Measurements from ENCODE around the gene ABHD10. TPM values are rescaled to one million over a fixed set of nuclear protein-coding genes. Genes with fewer than 3 reads are reported as not detected.

ABHD10 gene
- polyA plus RNA-seq, 3 donors, result 9.2 to 12.9 (median 9.9) TPM

DNA sequence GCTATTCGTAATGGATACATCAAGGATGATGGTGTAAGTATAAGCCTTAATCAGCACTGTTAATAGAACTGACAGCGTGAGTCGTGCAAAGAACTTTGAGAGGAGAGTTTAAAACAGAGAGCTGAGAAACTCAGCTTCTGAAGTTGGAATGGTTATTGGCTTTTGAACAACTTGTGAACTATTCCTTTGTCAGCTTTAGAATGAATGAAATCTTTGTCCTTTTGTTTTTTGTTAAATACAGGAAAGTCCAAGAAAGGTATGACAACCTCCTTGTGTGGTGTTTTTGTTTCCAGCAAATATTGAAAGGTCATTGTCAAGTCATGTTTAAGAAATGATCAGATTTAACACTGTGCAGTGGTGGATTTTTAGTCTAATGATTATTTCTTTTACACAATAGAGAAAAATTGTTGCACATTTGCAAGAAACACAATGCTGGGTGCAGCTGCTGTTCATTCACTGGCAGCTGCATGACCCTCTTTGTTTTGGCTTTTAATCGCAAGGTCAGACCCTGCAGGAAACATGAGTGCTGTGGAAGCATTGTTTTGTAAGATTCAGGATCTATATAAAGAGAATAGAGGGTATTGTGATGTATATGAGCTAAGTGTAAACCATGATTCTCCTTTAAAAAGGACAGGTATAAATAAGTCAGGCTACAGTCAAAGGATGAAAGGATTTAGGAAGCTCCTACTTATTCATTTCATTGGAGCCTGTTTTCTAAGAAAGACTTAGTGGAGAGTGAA, 21.7 kb upstream of the ABHD10 start:
- H3K27ac ChIP-seq (ENCODE audit: low read depth, low read length), result no peak overlapping the region
- WGBS, 3 donors, result 61 to 78% (median 72%) methylated on average over 4 of the region's 4 CpGs

DNA sequence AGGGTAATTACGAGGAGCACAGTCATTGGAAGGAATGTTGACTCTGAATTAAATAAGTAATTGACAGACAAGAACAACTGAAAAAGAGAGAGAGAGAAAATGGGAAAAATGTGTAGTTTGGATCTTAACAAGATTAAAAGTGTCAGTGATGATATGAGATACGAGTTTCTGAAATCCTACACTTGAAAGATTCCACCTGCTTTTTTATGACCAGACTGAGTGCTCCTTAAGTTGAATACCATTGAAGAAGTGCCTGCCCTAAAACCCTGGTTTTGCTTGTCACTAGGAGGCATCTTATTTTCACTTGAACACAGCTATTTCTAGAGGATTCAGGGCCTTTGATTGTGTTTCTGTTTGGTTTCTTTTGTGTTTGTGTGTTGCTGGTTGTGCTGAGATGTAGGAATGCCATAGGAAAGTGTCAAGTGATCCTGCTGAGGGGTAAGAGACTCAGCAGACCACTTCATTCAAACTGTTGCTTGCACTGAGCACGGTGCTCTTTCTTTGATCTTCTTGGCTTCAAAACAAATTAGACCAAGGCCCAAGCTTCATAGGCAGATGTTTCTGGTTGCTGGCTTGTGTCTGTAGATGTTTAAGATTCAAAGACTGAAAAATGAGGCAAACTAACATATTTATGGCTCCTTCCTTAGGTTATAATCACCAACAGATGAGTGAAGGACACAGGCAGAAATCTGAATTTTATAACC, 17.2 kb upstream of the ABHD10 start:
- H3K27ac ChIP-seq (ENCODE audit: low read depth, low read length), result no peak overlapping the region
- whole genome bisulfite sequencing, 3 donors, result 55 to 82% (median 67%) methylated on average over 3 of the region's 3 CpGs

DNA sequence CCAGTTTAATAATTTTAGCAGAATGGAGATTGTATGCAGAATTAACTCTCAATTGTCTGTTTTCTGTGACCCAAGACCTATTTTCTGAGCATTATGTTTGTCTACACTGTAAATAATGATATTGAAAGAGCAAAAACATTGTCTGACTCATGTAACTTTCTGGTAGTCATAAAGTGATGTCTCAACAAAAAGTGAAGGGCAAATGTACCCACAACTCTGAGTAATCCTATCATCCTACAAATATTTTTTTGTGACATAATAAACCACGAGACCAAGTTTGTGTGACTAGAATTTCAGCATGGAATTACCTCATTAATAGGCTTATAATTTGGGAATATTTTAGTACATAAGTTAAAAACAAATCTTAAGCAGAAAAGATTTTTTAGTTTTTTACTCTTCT, 15.4 kb upstream of the ABHD10 start:
- WGBS, 3 donors, result 83 to 92% (median 84%) methylated on average over 1 of the region's 1 CpG
- no peak overlapping the region for H3K27ac ChIP-seq (ENCODE audit: low read depth, low read length)

DNA sequence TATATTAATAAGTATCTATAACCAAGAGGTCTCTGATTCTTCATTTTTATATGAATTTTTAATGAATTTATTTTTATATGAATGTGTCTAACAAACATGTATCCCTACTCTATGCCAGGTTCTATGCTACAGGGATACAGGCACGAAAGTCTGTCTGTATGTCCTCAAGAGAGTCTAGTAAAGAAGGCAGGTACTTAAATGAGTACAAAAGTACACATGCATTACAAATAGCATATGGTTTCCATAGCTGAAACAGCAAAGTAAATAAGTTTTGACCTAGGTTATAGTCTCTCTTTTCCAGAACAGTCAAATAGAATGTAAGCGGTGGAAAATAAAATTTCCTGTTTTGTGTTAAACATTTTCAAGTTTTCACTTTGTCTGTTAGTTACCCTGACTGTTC, 13.3 kb upstream of the ABHD10 start:
- WGBS, 3 donors, result 87 to 93% (median 90%) methylated on average over 2 of the region's 2 CpGs
- H3K27ac ChIP-seq (ENCODE audit: low read depth, low read length), result no peak overlapping the region

DNA sequence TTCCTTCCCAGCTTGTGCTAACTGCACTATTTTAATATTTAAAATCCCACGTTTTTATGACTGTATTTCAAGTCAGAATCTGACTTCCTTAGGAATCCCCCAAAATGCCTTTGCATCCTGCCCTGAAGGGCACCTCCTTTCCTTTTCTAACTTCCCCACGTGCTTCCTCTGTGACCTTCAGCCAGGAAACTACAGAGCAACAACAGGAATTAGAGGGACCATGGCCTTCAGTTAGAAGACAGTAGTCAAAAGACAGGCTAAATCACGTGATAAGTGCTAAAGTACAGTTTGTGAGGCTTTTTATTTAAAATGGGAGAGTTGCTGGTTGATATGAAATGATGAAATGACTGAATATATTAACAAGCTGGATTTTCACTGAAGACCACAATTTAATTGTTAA, 11.8 kb upstream of the ABHD10 start:
- 14 to 27% (median 16%) methylated on average over 3 of the region's 3 CpGs for WGBS, 3 donors
- H3K27ac ChIP-seq (ENCODE audit: low read depth, low read length), result no peak overlapping the region

DNA sequence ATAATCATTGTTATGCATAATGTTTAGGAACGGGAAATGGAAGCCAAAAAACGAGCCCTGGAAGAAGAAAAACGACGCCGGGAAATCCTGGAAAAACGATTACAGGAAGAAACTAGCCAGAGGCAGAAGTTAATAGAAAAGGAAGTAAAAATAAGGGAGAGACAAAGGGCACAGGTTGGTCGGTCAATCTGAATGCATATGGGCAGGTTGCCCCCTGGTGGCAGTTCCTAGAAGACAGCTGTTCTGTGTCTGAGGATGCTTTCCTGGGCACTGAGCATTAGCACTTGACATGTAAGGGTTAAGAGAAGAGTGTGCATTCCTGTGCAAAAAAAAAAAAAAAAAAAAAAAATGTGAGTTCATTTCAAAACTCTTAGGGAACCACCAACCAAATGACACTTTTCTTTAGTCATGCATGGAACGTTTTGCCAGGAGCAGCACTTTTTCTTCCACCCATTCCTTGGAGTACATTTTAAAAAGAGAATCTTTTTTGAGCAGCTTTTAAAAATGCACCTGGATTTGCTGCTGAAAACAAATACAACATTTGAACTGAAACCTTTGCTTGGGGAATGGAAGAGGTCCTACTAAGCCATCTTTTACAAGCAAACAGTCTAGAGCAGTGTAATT, 11.1 kb upstream of the ABHD10 start:
- 6 to 10% (median 7%) methylated on average over 8 of the region's 8 CpGs for WGBS, 3 donors
- no peak overlapping the region for H3K27ac ChIP-seq (ENCODE audit: low read depth, low read length)

DNA sequence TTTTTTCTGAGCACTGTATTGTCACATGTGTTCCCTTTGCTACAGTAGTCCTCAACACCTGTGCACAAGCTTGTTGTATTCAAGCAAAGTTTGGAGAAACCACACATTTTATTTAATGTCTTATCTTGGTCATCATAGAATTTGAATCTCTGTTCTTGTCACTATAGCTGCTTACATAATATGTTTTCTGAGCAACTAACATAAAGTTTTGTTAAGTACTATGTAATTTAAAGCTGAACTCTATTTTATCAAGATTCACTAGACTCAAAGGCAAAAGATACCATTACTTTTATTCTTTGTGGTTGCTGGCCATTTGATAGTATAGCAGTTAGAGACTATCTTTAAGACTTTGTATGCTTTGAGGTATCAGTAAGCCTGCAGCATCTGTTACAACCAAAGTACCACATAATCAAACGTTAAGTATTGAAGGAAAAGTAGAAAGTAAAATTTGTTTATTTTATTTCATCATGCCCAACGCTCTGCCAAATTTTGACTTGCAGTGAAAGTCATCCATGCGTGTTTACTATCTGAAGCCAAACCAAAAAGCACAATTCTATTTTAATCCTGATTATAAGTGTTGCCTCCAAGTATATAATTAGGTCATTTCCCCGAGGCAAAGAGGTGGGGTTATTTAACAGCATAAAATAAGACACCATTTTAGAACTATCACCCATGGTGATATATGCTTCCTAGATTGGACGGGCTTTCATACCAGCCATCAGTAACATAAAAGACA, 10.3 kb upstream of the ABHD10 start:
- H3K27ac ChIP-seq (ENCODE audit: low read depth, low read length), result no peak overlapping the region
- 44 to 55% (median 49%) methylated on average over 5 of the region's 5 CpGs for WGBS, 3 donors

DNA sequence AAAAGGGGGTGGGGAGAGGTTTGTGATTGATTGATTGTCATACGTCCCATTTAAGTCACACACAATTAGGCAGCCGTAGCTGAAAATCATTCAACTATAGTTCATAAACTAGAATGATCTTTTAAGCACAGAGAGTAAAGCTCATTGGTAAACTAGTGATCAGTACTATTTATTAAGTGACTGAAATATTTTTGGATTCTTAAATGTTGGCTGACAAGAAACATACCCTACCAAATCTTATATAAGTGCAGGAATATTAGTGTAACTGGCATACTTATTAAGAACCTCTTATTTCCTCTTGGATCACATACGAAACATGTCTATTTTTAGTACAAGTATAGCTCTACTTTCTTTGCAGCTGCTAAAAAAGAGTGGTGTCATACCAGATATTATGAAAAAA, 8.4 kb upstream of the ABHD10 start:
- 82 to 85% (median 84%) methylated on average over 3 of the region's 3 CpGs for WGBS, 3 donors
- H3K27ac ChIP-seq (ENCODE audit: low read depth, low read length), result no peak overlapping the region

DNA sequence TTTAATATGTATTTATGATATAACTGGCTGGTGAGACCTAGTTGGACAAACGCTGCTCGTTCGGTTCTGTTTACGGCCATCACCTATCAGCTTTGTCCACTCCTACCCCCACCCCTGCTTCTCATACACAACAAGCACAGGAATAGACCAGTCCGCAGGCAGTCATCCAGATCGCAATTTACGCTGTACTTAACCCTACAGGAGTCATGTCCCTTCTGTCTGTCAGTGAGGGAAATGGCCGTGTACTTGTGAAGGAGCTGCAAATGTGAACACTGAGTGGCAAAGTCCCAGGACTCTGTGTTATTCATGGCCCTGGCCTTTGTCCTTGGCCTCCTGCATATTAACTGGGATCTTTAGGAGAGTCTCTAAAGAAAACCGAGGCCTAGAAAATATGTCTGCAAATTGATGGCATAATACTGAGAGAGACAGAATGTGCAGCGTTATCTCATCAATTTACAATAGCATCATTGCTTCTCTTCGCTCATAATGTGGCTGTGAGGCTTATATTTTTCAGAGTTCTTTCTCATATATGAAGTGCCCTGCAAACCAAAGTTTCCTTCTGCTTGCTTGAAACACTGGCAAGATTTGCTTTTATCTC, 7.2 kb upstream of the ABHD10 start:
- H3K27ac ChIP-seq (ENCODE audit: low read depth, low read length), result no peak overlapping the region
- 78 to 90% (median 84%) methylated on average over 11 of the region's 11 CpGs for WGBS, 3 donors

DNA sequence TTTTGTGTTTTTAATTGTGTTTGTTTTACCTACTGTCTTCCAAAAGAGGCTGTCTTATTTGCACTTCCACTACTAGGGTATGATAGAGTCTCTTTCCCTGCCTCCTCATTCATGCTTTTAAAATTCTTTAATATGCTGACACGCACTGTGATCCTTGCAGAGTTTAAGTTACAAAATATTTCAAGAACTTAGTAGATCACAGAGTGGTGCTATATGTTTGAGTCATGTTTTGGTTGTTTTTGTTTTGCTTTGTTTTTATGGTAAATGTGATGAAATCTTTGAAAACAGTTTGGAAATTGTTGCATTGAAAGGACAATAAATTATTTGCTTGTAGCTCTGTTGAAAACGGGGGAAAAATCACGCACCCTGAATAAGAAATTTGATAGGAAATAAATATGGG, 5.9 kb upstream of the ABHD10 start:
- 51 to 94% (median 76%) methylated on average over 3 of the region's 3 CpGs for WGBS, 3 donors
- no peak overlapping the region for H3K27ac ChIP-seq (ENCODE audit: low read depth, low read length)

DNA sequence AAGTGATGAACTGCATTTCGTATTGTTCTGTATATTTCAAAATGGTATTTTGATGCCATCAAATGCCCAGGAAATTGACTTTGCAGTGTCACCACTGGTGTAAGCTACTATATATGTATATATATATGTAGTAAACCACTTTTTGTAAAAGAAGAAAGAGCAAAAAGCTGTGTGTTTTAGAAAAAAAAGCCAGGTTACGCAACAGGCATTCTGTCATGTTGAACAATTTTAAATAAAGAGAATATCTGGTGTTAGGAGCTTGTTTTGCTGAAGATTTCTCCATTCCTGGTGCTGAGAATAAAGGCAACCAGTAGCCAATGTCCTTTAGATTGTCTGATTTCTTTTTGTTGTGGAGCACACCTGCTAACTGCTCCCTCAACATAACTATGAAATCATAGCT, 3.7 kb upstream of the ABHD10 start:
- no peak overlapping the region for H3K27ac ChIP-seq (ENCODE audit: low read depth, low read length)
- 69 to 96% (median 87%) methylated on average over 2 of the region's 2 CpGs for WGBS, 3 donors

DNA sequence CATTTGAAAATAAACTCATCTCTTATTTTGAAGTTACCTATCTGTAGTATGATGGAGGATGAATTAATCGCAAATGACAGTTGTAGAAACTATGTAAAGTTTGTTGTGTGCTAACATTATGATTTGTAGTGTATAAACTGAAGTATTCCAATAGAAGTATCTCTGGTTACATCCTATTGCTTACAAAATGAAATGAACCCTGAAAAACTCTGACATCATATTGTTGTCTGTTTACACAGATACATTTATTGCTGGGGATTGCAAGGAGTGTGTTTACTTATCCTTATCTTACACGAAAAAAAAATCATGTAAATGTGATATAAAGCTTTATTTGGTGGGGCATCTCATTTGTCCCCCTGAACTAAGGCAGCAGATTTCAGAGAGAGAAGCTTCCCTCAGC, 2.6 kb upstream of the ABHD10 start:
- WGBS, 3 donors, result 61 to 77% (median 76%) methylated on average over 2 of the region's 2 CpGs
- H3K27ac ChIP-seq (ENCODE audit: low read depth, low read length), result no peak overlapping the region

DNA sequence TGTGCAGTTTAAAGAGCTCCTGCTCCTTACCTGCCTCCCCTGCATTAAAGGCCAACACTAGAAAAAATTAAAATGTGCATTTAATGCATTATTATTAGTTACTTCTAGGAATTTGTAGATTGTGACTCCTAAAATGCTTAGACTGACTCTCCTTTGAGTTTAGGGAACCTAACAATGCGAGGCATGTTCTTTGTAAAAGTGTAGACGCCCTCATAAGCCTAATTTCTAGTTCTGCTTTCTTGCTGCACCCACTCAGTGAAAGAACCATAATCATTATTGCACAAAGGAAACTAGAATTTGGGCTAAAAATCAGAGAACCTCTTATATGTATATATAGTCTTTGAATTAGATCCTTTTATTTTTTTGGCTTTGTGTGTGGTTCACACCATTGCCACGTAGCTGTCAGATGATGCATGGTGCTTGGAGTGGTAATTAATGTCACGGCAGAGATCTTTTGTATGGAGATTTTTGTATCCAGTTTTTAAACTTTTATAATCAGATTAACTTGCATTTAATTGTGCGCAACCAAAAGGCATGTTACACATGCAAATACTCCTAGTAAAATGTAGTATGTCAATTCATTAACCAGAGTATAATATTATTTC, 710 bp downstream of the ABHD10 start:
- 14 to 19% (median 15%) methylated on average over 5 of the region's 5 CpGs for WGBS, 3 donors

DNA sequence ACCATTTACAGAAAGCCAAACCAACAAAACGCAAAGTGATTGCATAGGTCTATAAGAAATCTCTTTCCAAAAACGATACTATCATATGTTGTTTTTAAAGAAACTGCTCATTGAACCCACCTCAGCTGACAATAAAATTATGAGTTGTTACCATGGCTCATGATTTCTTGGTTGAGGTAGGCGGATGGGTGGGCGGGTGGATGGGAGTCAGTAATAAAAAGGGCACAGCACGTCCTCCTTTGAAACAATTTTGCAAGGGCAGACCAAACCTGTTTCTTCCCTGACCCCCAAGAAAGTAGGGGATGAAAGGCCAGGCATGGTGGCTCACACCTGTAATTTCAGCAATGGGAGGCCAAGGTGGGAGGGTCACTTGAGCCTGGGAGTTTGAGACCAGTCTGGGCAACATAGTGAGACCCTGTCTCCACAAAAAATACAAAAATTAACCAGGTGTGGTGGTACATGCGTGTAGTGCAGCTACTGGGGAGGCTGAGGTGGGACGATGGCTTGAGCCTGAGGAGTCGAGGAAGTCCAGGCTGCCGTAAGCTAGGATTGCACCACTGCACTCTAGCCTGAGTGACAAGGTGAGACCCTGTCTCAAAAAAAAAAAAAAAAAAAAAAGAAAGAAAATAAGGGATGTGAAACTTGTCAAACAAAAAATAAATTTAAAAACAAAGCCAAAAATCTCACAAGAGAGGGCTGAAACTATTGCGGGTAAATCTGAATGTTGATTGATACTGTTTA, 2.1 kb downstream of the ABHD10 start:
- H3K27ac ChIP-seq (ENCODE audit: low read depth, low read length), result no peak overlapping the region
- WGBS, 3 donors, result 81 to 84% (median 81%) methylated on average over 10 of the region's 10 CpGs

More for the DNA sequence above, 710 bp downstream of the ABHD10 start:
- H3K27ac ChIP-seq (ENCODE audit: low read depth, low read length), result no peak overlapping the region

DNA sequence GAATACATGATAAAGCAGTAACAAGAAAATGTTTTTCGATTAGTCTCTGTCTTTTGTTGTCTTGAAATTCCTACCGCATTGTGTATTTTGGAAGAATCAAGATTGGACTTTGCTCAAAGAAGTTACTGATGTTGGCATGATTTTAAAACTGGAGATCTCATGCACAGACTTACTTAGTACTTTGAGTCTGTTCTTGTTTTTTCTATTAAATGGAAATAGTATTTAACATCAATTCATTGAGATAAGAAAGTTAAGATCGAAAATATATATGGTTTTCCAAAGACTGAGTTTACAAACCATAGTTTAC, 2.6 kb downstream of the ABHD10 start:
- H3K27ac ChIP-seq (ENCODE audit: low read depth, low read length), result no peak overlapping the region
- 17 to 73% (median 72%) methylated on average over 3 of the region's 3 CpGs for WGBS, 3 donors

DNA sequence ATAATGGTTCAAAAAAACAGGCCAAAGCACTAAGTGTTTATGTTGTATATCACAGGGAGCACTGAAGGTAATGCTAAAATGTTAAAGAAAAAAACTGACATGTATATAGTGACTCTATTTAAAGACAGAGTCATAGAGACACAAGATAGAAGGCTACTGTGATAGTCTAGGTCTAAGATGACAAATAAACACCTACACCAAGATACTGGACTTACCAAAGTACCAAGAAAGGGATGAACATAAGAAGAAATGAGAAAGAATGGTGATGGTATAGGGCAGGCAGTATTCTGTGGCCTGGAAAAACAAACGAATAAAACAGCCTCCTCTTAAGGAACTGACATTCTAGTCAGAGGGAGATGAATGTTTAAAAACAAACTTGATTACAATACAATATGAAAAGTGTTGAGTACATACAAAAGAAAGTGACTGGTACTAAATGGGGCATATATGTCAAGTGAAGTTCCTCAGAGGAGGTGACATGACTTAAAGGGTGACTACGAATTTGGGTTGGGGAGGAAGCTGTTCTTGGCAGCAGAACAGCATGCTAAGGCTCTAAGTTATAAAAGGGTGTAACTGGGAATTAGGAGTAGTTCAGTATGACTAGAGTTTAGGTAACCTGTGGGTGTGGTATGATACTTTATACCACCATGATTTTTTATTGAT, 5.9 kb downstream of the ABHD10 start:
- no peak overlapping the region for H3K27ac ChIP-seq (ENCODE audit: low read depth, low read length)
- 30 to 58% (median 32%) methylated on average over 2 of the region's 2 CpGs for WGBS, 3 donors

DNA sequence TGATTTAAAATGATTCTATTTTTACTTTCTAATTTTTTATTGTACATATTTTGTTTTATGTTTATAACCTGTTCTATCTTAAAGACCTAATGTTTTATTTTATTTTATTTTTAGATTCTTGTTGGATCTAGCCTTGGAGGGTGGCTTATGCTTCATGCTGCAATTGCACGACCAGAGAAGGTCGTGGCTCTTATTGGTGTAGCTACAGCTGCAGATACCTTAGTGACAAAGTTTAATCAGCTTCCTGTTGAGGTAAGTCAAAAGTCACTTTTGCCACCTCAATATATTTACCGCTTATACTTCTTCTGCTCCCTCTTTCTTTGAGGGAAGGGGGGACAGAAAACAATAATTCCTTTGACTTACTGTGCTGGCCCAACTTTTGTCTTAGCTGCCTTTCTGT, 8.0 kb downstream of the ABHD10 start:
- H3K27ac ChIP-seq (ENCODE audit: low read depth, low read length), result no peak overlapping the region
- WGBS, 3 donors, result 82 to 92% (median 92%) methylated on average over 3 of the region's 3 CpGs
